Activated CD8-positive, alpha-beta memory T cell treated with anti-CD3 and anti-CD28 coated beads for 36 hours (primary cell): Measurements from ENCODE around the gene EEF1AKMT3. TPM values are rescaled to one million over a fixed set of nuclear protein-coding genes. Genes with fewer than 3 reads are reported as not detected.

Experiments
- CTCF ChIA-PET: fragments of 350-600 bp; sonication (Branson Sonifier 250); formaldehyde crosslinking; loops from one replicate; lab custom pipeline; 2021; ENCODE audit warnings: antibody characterized with exemption; lab: Charles Lee
- POLR2A ChIA-PET: fragments of 350-600 bp; sonication (Branson Sonifier 250); formaldehyde crosslinking; loops from one replicate; lab custom pipeline; 2021; ENCODE audit warnings: antibody characterized with exemption; lab: Charles Lee
- total RNA-seq, 2 experiments: library from RNA; stranded (reverse); gene quantifications; one replicate each; pipeline ENCODE4 v1.2.3, GENCODE V29; 2021

The EEF1AKMT3 gene
- total RNA-seq, 2 experiments from 2014 or later = 4.2 to 5.0 TPM

GRCh38 chr12:57744194-57744776, 28.1 kb upstream of the EEF1AKMT3 start:
- POLR2A ChIA-PET = interaction anchor here (0.5 to 1.0 kb wide), 4 partner anchors 12 to 198 kb away, joined by 3 to 6 read pairs (median 3); partner anchors contain the start of gene DCTN2

GRCh38 chr12:57744777-57745484, 27.5 kb upstream of the EEF1AKMT3 start, which contains the start of gene TSPAN31:
TSPAN31 (plus strand) TSS chr12:57745039; CDS start chr12:57745155, 116 bp downstream.
- ChIA-PET CTCF (interaction anchor here (1.1 to 1.2 kb wide), 4 partner anchors 11 to 154 kb away, joined by 3 to 5 read pairs (median 4); partner anchors contain the start of gene TSFM), POLR2A (interaction anchor here (0.5 to 1.0 kb wide), 4 partner anchors 12 to 198 kb away, joined by 3 to 6 read pairs (median 3); partner anchors contain the start of gene DCTN2)

More at GRCh38 chr12:57744194-57744776, 28.1 kb upstream of the EEF1AKMT3 start:
- CTCF ChIA-PET = interaction anchor here (1.1 to 1.2 kb wide), 4 partner anchors 12 to 155 kb away, joined by 3 to 5 read pairs (median 4); partner anchors contain the start of gene TSFM

DNA sequence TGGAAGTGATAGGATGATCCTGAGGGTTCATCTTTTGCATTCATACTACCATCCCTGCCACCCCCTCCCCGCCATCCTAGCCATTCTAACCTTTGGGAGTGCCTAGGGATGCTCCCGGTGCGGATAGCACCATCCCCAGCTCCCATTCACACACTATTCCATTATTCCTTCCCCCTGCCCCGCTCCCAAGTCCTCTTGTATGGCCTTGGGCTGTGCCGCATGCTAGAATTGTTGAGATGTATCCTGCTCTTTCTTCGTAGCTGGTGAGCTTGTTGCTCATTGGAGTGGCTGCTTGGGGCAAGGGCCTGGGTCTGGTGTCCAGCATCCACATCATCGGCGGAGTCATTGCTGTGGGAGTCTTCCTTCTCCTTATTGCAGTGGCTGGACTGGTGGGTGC, 26.9 kb upstream of the EEF1AKMT3 start:
- ChIA-PET CTCF (interaction anchor here (1.1 to 1.2 kb wide), 2 partner anchors 14 to 37 kb away, joined by 3 read pairs; partner anchors contain the start of gene TSFM), POLR2A (interaction anchor here (1.0 kb wide), 1 partner anchor 11 kb away, joined by 3 read pairs; no protein-coding TSS in a partner anchor)

- CTCF ChIA-PET = no interaction called here
- POLR2A ChIA-PET = no interaction called here
Observed at GRCh38 chr12:57746025-57746424, 26.4 kb upstream of the EEF1AKMT3 start.

DNA sequence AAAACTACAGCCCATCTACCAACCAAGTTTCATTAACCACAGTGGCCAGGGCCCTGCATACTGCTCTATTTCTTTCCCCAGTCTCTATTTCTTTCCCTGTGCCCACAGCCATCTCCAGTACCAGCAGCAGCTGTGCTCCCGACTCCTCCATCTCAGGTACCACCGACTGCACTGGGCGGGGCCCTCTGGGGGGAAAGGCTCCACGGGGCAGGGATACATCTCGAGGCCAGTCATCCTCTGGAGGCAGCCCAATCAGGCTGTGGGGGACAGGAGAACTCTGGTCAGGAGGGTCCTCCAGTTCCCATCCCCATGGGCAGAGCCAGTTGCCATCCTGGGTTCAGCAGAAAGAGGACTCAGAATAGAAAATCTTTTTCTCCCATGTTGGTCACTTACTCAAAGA, 23.4 kb upstream of the EEF1AKMT3 start:
- POLR2A ChIA-PET = no interaction called here
- CTCF ChIA-PET = interaction anchor here (1.5 to 1.7 kb wide), 2 partner anchors 8 to 11 kb away, joined by 4 to 5 read pairs; no protein-coding TSS in a partner anchor

GRCh38 chr12:57750561-57751431, 21.6 kb upstream of the EEF1AKMT3 start:
- ChIA-PET POLR2A (no interaction called here), CTCF (interaction anchor here (0.9 to 1.7 kb wide), 2 partner anchors 9 to 10 kb away, joined by 3 to 4 read pairs; no protein-coding TSS in a partner anchor)

- CTCF ChIA-PET = no interaction called here
- POLR2A ChIA-PET = interaction anchor here (0.6 kb wide), 1 partner anchor 95 kb away, joined by 3 read pairs; the partner anchor contains the start of gene CTDSP2
Observed at GRCh38 chr12:57751432-57751787, 21.0 kb upstream of the EEF1AKMT3 start.

- POLR2A ChIA-PET = interaction anchor here (0.6 kb wide), 1 partner anchor 95 kb away, joined by 3 read pairs; the partner anchor contains the start of gene CTDSP2
- CTCF ChIA-PET = no interaction called here
Observed at GRCh38 chr12:57751788-57752667, 20.4 kb upstream of the EEF1AKMT3 start, which contains the start of gene CDK4. CDK4 (minus strand) TSS chr12:57752310; CDS start chr12:57751717, 593 bp downstream.

DNA sequence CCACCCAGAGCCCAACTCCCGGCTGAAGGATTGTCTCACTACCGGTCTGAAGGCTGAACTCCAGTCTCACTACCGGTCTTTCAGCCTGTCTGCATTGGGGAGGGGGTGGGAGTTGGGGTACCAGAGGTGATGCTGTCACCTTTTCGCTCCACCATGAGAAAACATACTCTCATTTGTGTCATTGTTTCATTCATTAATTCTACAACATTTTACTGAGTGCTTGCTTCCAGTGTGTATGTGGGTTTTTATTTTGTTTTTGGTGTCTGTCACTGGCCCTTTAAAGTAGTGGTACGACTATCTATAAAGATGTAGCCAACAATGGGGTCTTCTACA, 19.8 kb upstream of the EEF1AKMT3 start:
- ChIA-PET POLR2A (no interaction called here), CTCF (no interaction called here)

DNA sequence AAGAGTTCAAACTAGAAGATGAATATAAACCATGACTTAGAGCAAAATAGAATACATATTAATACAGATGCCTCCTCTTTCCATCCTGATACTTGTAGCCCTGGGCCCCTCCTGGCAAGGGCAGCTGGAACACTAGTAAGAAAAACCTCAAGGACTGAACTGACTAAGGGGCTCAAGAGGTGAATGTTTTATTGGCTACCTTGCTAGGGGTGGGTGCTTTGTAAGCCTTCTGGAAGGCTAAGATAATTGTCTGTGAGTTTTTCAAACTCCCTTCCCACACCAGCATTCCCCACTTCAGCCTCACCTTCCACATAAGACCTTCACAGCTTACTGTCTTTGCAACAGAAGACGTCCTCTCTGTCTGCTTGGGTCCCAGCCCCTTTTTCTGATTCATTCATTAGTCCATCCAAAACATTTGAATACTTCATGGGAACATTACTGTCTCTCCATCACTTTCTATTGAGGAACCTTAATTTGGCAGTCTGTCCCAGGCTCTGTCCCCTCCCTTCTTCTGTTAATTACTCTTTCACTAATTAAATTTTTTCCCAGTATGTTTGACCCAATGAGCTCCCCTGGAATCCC, 18.6 kb upstream of the EEF1AKMT3 start:
- CTCF ChIA-PET = interaction anchor here (1.1 to 1.4 kb wide), 2 partner anchors 11 to 29 kb away, joined by 3 read pairs; partner anchors contain the start of gene TSFM
- POLR2A ChIA-PET = no interaction called here

GRCh38 chr12:57754411-57755193, 17.8 kb upstream of the EEF1AKMT3 start, which contains the start of gene MARCHF9:
MARCHF9 (plus strand) TSS chr12:57755103; CDS start chr12:57755529, 426 bp downstream.
- CTCF ChIA-PET = interaction anchor here (1.1 to 1.4 kb wide), 2 partner anchors 10 to 28 kb away, joined by 3 read pairs; partner anchors contain the start of gene TSFM
- POLR2A ChIA-PET = interaction anchor here (0.6 kb wide), 1 partner anchor 9 kb away, joined by 7 read pairs; no protein-coding TSS in a partner anchor

DNA sequence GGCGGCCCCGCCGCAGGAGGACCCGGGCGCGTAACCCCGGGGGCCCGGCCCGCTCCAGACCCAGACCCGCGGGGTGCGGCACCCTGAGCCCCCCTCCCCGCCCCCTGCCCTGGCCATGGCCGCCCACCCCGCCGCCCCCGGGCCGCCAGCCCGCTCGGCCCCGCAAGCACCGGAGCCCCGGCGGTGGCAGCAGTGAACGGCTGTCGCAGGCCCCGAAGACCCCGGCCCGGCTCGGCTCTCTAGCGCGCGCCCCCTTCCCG, 17.3 kb upstream of the EEF1AKMT3 start:
- ChIA-PET CTCF (interaction anchor here (1.4 kb wide), 1 partner anchor 10 kb away, joined by 3 read pairs; no protein-coding TSS in a partner anchor), POLR2A (interaction anchor here (0.6 kb wide), 1 partner anchor 8 kb away, joined by 7 read pairs; no protein-coding TSS in a partner anchor)

GRCh38 chr12:57755454-57756372, 16.7 kb upstream of the EEF1AKMT3 start:
- POLR2A ChIA-PET = interaction anchor here (0.6 to 1.8 kb wide), 4 partner anchors 8 to 17 kb away, joined by 3 to 7 read pairs (median 4); partner anchors contain the start of genes CYP27B1, EEF1AKMT3, METTL1 and TSPAN31
- CTCF ChIA-PET = interaction anchor here (0.9 to 2.5 kb wide), 12 partner anchors 7 to 150 kb away, joined by 3 to 28 read pairs (median 5); partner anchors contain the start of genes CYP27B1, EEF1AKMT3, METTL1 and TSFM

GRCh38 chr12:57756406-57757341, 15.7 kb upstream of the EEF1AKMT3 start:
- POLR2A ChIA-PET = interaction anchor here (1.0 to 1.8 kb wide), 3 partner anchors 10 to 16 kb away, joined by 3 to 6 read pairs (median 3); partner anchors contain the start of genes CYP27B1, EEF1AKMT3, METTL1 and TSPAN31
- CTCF ChIA-PET = interaction anchor here (0.9 to 2.5 kb wide), 14 partner anchors 8 to 149 kb away, joined by 3 to 28 read pairs (median 5); partner anchors contain the start of genes CYP27B1, EEF1AKMT3, METTL1 and TSFM
